ENCODE data around the gene OAS2.

GRCh38 chr12:112974904-112975303 is 3.4 kb upstream of the OAS2 start:
- no peak for TF ChIP-seq EZH2 (IDR thresholded peaks at IDR 0.05; ENCODE audit: borderline replicate concordance, low read length)
- no peak for TF ChIP-seq CTCF (IDR thresholded peaks at IDR 0.05; ENCODE audit: low read length)

Measured in OCI-LY1 (cell line).